Mesendoderm (in vitro differentiated cells): Measurements from ENCODE around the gene POLG.
A peak's percentile ranks its signal among the peaks of the same experiment; 100 is the strongest.

Source experiments
- DNase-seq: peaks from one replicate; pipeline ENCODE4 v3.0.0; 2013
- H2AK5ac ChIP-seq: 2 replicates; pipeline ENCODE4 v1.6.1; 2013; ENCODE audit warnings: low read length, inconsistent platforms
- H2BK120ac ChIP-seq: 2 replicates; pipeline ENCODE4 v1.6.1; 2013; ENCODE audit warnings: low read depth, mild to moderate bottlenecking, low read length, moderate library complexity, mixed read lengths
- H2BK15ac ChIP-seq: replicated peaks from 2 replicates; pipeline ENCODE4 v1.6.1; 2013; ENCODE audit warnings: low read depth, mild to moderate bottlenecking, moderate library complexity
- H2BK5ac ChIP-seq: 2 replicates; pipeline ENCODE4 v1.6.1; 2013; ENCODE audit warnings: low read length, inconsistent platforms
- H3K18ac ChIP-seq: 2 replicates; pipeline ENCODE4 v1.6.1; 2013; ENCODE audit warnings: mild to moderate bottlenecking, low read length, mixed read lengths
- H3K23ac ChIP-seq: one replicate; pipeline ENCODE4 v1.6.1; 2013; ENCODE audit warnings: low read length
- H3K27ac ChIP-seq: 2 replicates; pipeline ENCODE4 v1.5.1; 2013; ENCODE audit warnings: low read depth, mild to moderate bottlenecking, inconsistent platforms, low read length, moderate library complexity
- H3K27me3 ChIP-seq: 2 replicates; pipeline ENCODE4 v1.6.1; 2013; ENCODE audit warnings: low read length, control low read depth, mild to moderate bottlenecking, inconsistent platforms; ENCODE audit not compliant: insufficient read depth, poor library complexity
- H3K36me3 ChIP-seq: 2 replicates; pipeline ENCODE4 v1.6.1; 2013; ENCODE audit warnings: low read length, inconsistent platforms; ENCODE audit not compliant: control insufficient read depth, insufficient read depth
- H3K4ac ChIP-seq: one replicate; pipeline ENCODE4 v1.6.1; 2013; ENCODE audit warnings: low read depth, mild to moderate bottlenecking, low read length, moderate library complexity
- H3K4me1 ChIP-seq: 2 replicates; pipeline ENCODE4 v1.6.1; 2013; ENCODE audit warnings: low read depth, low read length, inconsistent platforms; ENCODE audit not compliant: control insufficient read depth
- H3K4me2 ChIP-seq: 2 replicates; pipeline ENCODE4 v1.6.1; 2013; ENCODE audit warnings: low read length
- H3K4me3 ChIP-seq: 2 replicates; pipeline ENCODE4 v1.5.1; 2013; ENCODE audit warnings: mild to moderate bottlenecking, low read length
- H3K56ac ChIP-seq: one replicate; pipeline ENCODE4 v1.6.1; 2013; ENCODE audit warnings: low read length
- H3K79me1 ChIP-seq: 2 replicates; pipeline ENCODE4 v1.6.1; 2013; ENCODE audit warnings: low read length, inconsistent platforms
- H3K79me2 ChIP-seq: 2 replicates; pipeline ENCODE4 v1.6.1; 2013; ENCODE audit warnings: mild to moderate bottlenecking, low read length; ENCODE audit not compliant: control insufficient read depth, insufficient read depth
- H3K9ac ChIP-seq: 2 replicates; pipeline ENCODE4 v1.6.1; 2013; ENCODE audit warnings: low read length, inconsistent platforms
- H4K5ac ChIP-seq: one replicate; pipeline ENCODE4 v1.6.1; 2013; ENCODE audit warnings: low read length
- H4K8ac ChIP-seq: one replicate; pipeline ENCODE4 v1.6.1; 2013; ENCODE audit warnings: low read depth, mild to moderate bottlenecking, control low read depth, low read length, moderate library complexity
- WGBS: extraction: QIAGEN DNeasy Blood & Tissue Kit; methylation state at CpG from one replicate; pipeline ENCODE4 v1.1.7; 2013; ENCODE audit warnings: low lambda C conversion rate, missing lambda C conversion rate; ENCODE audit not compliant: insufficient coverage; ENCODE audit errors: extremely low coverage; 5-methylcytosine and 5-hydroxymethylcytosine counted together

The POLG gene

DNA sequence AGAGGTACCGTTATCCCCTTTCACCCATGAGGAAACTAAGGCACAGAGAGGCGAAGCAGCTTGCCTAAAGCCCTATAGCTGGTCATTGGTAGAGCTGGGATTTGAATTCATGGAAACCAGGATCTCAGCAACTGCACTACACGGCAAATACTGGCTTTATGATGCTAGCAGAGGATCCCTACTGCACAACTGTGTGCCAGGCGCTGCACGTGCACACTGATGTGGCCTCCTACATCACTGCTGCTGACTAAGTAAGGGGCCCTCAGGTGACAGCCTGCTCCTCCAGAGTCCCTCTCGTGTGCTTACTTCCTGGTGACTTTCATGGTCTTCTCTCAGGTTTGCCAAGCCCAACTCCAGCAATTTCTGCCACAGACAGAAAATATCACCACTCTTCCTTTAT, 3.4 kb upstream of the POLG start:
- WGBS = no CpG with 5 or more reads among the region's 6 CpGs
- Histone ChIP-seq H3K23ac (no peak overlapping the region), H4K8ac (no peak overlapping the region), H3K4me3 (no peak overlapping the region), H3K18ac (no peak overlapping the region), H3K4me2 (no peak overlapping the region), H3K4me1 (no peaks in the 10 kb centered on the region), H2BK15ac (no peak overlapping the region), H3K9ac (no peak overlapping the region), H3K56ac (no peak overlapping the region), H2BK5ac (no peak overlapping the region), H3K27me3 (no peaks in the 10 kb centered on the region), H3K36me3 (peaks cover under 1% of the 10 kb centered on the region), H3K4ac (no peak overlapping the region), H2BK120ac (no peak overlapping the region), H3K27ac (no peak overlapping the region), H3K79me2 (peaks cover 9% of the 10 kb centered on the region), H4K5ac (no peak overlapping the region), H2AK5ac (no peak overlapping the region), H3K79me1 (peaks cover 5% of the 10 kb centered on the region)
- no peak for DNase-seq

DNA sequence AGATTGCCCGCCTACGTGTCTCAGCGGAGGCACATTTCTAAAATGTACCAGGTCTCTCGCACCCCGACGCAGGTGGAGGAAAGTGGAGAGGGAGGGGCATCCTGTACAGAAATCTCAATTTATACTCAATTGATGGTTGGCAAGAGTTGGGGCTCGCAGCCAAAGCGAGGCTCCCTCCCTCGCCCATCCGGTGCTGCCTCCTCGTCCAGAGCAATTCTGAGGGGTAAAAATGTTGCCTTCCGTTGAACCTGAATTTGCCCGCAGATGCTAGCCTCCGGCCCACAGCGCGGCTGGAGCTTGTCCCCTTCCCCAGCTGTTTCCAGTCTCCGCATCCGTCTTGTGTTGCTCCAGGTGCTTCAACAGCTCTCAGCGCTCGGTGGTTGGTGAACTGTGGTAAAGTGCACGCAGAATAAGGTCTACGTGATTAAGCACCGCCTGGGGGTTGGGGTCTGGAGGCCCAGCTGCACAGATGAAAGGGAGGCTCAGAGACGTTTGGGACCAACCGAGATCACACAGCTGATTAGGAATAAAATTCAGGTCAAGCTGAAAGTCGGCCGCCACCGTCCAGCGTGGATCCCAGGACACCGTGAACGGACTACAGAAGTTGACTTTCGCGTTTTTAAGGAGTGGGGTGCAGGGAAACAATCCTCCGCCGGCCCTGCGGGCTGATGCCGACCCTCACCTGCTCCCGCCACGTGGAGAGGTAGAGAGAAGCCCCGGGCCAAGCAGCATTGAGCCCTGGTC, 846 bp upstream of the POLG start:
- no peaks in the 10 kb centered on the region for H3K4me1 ChIP-seq
- no peak for DNase-seq
- H3K27me3 ChIP-seq = no peaks in the 10 kb centered on the region
- H3K18ac ChIP-seq = no peak overlapping the region
- H3K4me3 ChIP-seq = peak overlapping the region; percentile 49
- peak overlapping the region; percentile 73 for H3K56ac ChIP-seq
- peaks cover 19% of the 10 kb centered on the region for H3K79me1 ChIP-seq
- H3K23ac ChIP-seq = no peak overlapping the region
- no peak overlapping the region for H2AK5ac ChIP-seq
- peak overlapping the region; percentile 81 for H3K4me2 ChIP-seq
- peak overlapping the region; percentile 55 for H3K9ac ChIP-seq
- peaks cover 18% of the 10 kb centered on the region for H3K79me2 ChIP-seq
- H4K5ac ChIP-seq = no peak overlapping the region
- no CpG with 5 or more reads among the region's 40 CpGs for WGBS
- no peak overlapping the region for H2BK15ac ChIP-seq
- no peak overlapping the region for H4K8ac ChIP-seq
- no peak overlapping the region for H3K27ac ChIP-seq
- H3K4ac ChIP-seq = no peak overlapping the region
- no peak overlapping the region for H2BK5ac ChIP-seq
- H2BK120ac ChIP-seq = no peak overlapping the region
- H3K36me3 ChIP-seq = peaks cover 7% of the 10 kb centered on the region

DNA sequence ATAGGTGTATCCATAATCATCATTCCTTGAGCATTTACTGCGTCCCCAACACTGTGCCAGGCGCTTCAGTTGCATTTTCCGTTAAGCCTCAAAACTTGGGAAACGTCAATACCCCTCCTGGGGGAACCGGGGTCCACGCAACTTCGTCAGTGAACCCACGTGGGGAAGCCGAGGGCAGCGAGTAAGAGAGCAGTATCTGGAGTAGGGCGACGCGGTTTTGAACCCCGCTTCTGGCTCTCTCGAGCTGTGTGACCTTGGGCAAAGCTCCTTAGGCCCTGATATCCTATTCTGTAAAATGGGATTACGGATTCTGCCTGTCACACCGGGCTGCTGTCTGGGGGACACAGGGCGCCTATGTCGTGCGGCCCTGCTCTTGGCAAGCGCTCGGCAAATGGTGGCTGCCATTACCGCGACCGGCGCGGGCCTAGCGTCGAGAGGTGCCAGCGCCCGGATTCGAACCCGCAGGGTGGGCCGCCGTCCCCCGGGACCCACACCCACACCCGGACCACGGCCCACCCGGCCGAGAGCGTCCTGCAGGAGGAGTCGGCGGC, 590 bp downstream of the POLG start:
- Histone ChIP-seq H3K56ac (peak overlapping the region; percentile 91), H3K4me2 (peak overlapping the region; percentile 99), H3K36me3 (peaks cover 19% of the 10 kb centered on the region), H4K5ac (no peak overlapping the region), H3K9ac (peak overlapping the region; percentile 82), H2AK5ac (no peak overlapping the region), H3K79me2 (peaks cover 18% of the 10 kb centered on the region), H2BK15ac (no peak overlapping the region), H2BK120ac (no peak overlapping the region), H3K27ac (no peak overlapping the region), H3K18ac (peak overlapping the region; percentile 85), H3K23ac (no peak overlapping the region), H4K8ac (no peak overlapping the region), H3K79me1 (peaks cover 25% of the 10 kb centered on the region), H3K27me3 (no peaks in the 10 kb centered on the region), H3K4me1 (no peaks in the 10 kb centered on the region), H3K4ac (peak overlapping the region; percentile 62), H2BK5ac (no peak overlapping the region), H3K4me3 (peak overlapping the region; percentile 92)
- DNase-seq = no peak
- no CpG with 5 or more reads among the region's 43 CpGs for WGBS

DNA sequence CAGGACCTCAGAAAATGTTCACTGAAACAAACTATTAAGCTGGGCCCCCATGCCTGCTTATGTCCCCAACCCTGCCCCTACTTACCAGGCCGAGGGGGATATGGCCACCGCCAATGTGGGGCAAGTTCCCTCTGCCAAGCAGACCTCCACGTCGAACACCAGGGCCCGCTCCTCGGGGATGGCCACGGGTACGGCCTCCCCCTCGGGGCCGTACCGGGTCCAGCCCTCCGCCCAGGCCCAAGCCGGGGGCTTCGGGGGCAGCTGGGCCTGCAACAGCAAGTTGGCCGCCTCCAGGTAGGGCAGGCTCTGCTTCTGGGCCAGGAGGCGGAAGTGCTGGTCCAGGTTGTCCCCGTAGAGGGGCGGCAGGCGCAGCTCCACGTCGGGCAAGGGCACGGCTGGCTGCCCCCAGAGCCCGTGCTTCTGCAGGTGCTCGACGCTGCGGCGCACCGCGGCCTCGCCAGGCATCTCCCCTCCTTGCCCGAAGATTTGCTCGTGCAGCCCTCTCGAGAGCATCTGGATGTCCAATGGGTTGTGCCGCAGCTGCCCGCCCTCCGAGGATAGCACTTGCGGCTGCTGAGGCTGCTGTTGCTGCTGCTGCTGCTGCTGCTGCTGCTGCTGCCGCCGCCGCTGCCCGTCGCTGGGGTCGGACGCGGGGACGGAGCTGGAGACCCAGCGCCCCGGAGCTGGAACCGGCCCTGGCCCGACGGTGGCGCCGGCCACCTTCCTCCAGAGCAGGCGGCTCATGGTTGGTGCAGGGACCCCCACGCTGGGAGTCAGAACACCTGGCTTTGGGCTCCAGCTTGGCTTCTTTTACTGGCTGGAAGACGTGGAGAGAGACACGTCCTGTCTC, 1.4 kb downstream of the POLG start:
- DNase-seq = no peak
- no peak overlapping the region for H3K27ac ChIP-seq
- H3K56ac ChIP-seq = peak overlapping the region; percentile 91

DNA sequence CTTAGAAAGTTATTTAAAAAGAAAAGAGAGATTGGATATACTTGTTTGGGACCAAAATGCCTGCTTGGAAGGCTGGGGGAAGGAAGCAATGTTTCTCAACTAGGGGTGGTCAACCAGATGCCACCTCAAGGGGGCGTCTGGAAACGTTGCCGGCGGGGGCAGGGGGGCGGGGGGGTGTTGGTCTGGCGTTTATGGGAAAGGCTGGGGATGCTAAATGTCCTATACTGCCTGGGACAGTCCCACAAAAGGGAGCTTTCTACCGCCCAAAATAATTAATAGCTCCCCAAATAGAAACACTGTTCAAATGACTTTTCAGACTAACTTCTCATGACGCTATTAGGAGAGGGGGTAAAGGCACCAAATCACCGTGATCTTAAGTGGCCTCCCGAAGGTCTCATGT, 2.2 kb downstream of the POLG start:
- no peak overlapping the region for H3K9ac ChIP-seq
- no peaks in the 10 kb centered on the region for H3K27me3 ChIP-seq
- no peak overlapping the region for H2BK5ac ChIP-seq
- H3K18ac ChIP-seq = no peak overlapping the region
- H3K4me3 ChIP-seq = no peak overlapping the region
- H3K79me1 ChIP-seq = peaks cover 28% of the 10 kb centered on the region
- H3K36me3 ChIP-seq = peaks cover 28% of the 10 kb centered on the region
- no peak overlapping the region for H2BK15ac ChIP-seq
- DNase-seq = peak; percentile 49
- H3K27ac ChIP-seq = no peak overlapping the region
- H2AK5ac ChIP-seq = no peak overlapping the region
- H2BK120ac ChIP-seq = no peak overlapping the region
- no peaks in the 10 kb centered on the region for H3K4me1 ChIP-seq
- peaks cover 18% of the 10 kb centered on the region for H3K79me2 ChIP-seq
- no peak overlapping the region for H3K4me2 ChIP-seq
- H3K23ac ChIP-seq = no peak overlapping the region
- WGBS = no CpG with 5 or more reads among the region's 10 CpGs
- no peak overlapping the region for H3K56ac ChIP-seq
- H3K4ac ChIP-seq = no peak overlapping the region
- H4K8ac ChIP-seq = no peak overlapping the region
- H4K5ac ChIP-seq = no peak overlapping the region

More for the DNA sequence above, 1.4 kb downstream of the POLG start:
- Histone ChIP-seq H3K4ac (no peak overlapping the region), H3K4me3 (peak overlapping the region; percentile 92), H4K8ac (no peak overlapping the region), H2AK5ac (no peak overlapping the region), H2BK15ac (no peak overlapping the region), H3K79me2 (peaks cover 18% of the 10 kb centered on the region), H2BK120ac (no peak overlapping the region), H3K23ac (no peak overlapping the region), H4K5ac (no peak overlapping the region), H2BK5ac (no peak overlapping the region), H3K18ac (no peak overlapping the region), H3K4me1 (no peaks in the 10 kb centered on the region), H3K79me1 (peaks cover 28% of the 10 kb centered on the region), H3K4me2 (peak overlapping the region; percentile 99), H3K9ac (peak overlapping the region; percentile 82), H3K36me3 (peaks cover 25% of the 10 kb centered on the region), H3K27me3 (no peaks in the 10 kb centered on the region)
- WGBS = no CpG with 5 or more reads among the region's 57 CpGs
